IPS-20b (cell line): ENCODE results near the gene SLC25A47.
A peak's percentile ranks its signal among the peaks of the same experiment; 100 is the strongest.

Experiments used
- H3K27ac ChIP-seq: one replicate; pipeline ENCODE4 v1.5.1; 2013; ENCODE audit warnings: low read length
- H3K27me3 ChIP-seq: 2 replicates; pipeline ENCODE4 v1.6.1; 2013; ENCODE audit warnings: mild to moderate bottlenecking, low read length, inconsistent platforms; ENCODE audit not compliant: insufficient read depth
- H3K36me3 ChIP-seq: 2 replicates; pipeline ENCODE4 v1.6.1; 2013; ENCODE audit warnings: low read depth, mild to moderate bottlenecking, inconsistent platforms, low read length, moderate library complexity; ENCODE audit not compliant: insufficient read depth
- H3K4me1 ChIP-seq: 2 replicates; pipeline ENCODE4 v1.6.1; 2013; ENCODE audit warnings: mild to moderate bottlenecking, control low read depth, inconsistent platforms, low read length, moderate library complexity; ENCODE audit not compliant: insufficient read depth
- H3K4me3 ChIP-seq: 2 replicates; pipeline ENCODE4 v1.5.1; 2013; ENCODE audit warnings: mild to moderate bottlenecking, low read length, inconsistent platforms
- H3K9ac ChIP-seq: 2 replicates; pipeline ENCODE4 v1.6.1; 2013; ENCODE audit warnings: low read depth, mild to moderate bottlenecking, inconsistent platforms, low read length, moderate library complexity
- H3K9me3 ChIP-seq: 2 replicates; pipeline ENCODE4 v1.6.1; 2013; ENCODE audit warnings: mild to moderate bottlenecking, low read depth, low read length, inconsistent platforms; ENCODE audit not compliant: insufficient read depth

The SLC25A47 gene

GRCh38 chr14:100322138-100322957 is 791 bp upstream of the SLC25A47 start:
- Histone ChIP-seq H3K36me3 (no peaks in the 10 kb centered on the region), H3K4me1 (no peaks in the 10 kb centered on the region), H3K27me3 (no peaks in the 10 kb centered on the region), H3K4me3 (no peak overlapping the region), H3K9me3 (no peaks in the 10 kb centered on the region), H3K27ac (no peak overlapping the region), H3K9ac (no peak overlapping the region)

- H3K27ac ChIP-seq = no peak overlapping the region
Measured at GRCh38 chr14:100323942-100324307, 786 bp downstream of the SLC25A47 start.

GRCh38 chr14:100325231-100325632 is 2.1 kb downstream of the SLC25A47 start:
- no peaks in the 10 kb centered on the region for H3K36me3 ChIP-seq
- H3K9me3 ChIP-seq = no peaks in the 10 kb centered on the region
- no peak overlapping the region for H3K9ac ChIP-seq
- no peaks in the 10 kb centered on the region for H3K4me1 ChIP-seq
- no peaks in the 10 kb centered on the region for H3K27me3 ChIP-seq
- H3K4me3 ChIP-seq = no peak overlapping the region
- no peak overlapping the region for H3K27ac ChIP-seq

More at GRCh38 chr14:100323942-100324307, 786 bp downstream of the SLC25A47 start:
- Histone ChIP-seq H3K4me3 (no peak overlapping the region), H3K36me3 (no peaks in the 10 kb centered on the region), H3K4me1 (no peaks in the 10 kb centered on the region), H3K27me3 (no peaks in the 10 kb centered on the region), H3K9me3 (no peaks in the 10 kb centered on the region), H3K9ac (peak overlapping the region; percentile 11; the same call in 1 of the 2 replicates)

DNA sequence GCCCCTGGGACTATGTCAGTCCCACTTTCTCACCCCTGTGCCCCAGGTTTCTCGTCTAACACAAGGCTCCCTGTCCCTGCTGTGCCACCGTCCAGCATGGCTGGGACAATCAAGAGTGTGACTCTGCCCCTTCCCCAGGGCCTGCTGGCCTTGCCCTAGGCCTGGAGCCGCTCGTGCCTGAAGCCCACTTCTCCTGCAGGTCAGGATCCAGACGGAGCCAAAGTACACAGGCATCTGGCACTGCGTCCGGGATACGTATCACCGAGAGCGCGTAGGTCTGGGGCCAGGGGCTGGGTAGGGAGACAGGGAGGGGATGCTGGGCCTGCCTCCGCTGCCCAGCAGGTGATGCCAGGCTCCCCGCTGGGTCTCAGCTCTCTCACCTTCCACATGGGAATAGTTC is 2.8 kb downstream of the SLC25A47 start:
- no peak overlapping the region for H3K4me3 ChIP-seq
- H3K27ac ChIP-seq = no peak overlapping the region
- no peak overlapping the region for H3K9ac ChIP-seq
- no peaks in the 10 kb centered on the region for H3K27me3 ChIP-seq
- H3K36me3 ChIP-seq = no peaks in the 10 kb centered on the region
- H3K4me1 ChIP-seq = no peaks in the 10 kb centered on the region
- no peaks in the 10 kb centered on the region for H3K9me3 ChIP-seq

DNA sequence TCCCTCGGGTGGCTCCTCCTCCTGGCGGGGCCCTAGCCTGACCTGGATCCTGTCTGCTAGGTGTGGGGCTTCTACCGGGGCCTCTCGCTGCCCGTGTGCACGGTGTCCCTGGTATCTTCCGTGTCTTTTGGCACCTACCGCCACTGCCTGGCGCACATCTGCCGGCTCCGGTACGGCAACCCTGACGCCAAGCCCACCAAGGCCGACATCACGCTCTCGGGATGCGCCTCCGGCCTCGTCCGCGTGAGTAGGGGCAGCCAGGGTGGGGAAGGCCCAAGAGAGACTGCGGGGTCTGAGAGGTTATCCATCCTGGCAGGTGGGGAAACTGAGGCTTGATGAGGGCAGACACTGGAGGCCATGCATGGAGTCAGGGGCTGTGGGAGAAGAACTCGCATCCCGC is 4.0 kb downstream of the SLC25A47 start:
- H3K36me3 ChIP-seq = no peaks in the 10 kb centered on the region
- no peaks in the 10 kb centered on the region for H3K27me3 ChIP-seq
- H3K27ac ChIP-seq = no peak overlapping the region
- H3K9me3 ChIP-seq = no peaks in the 10 kb centered on the region
- no peak overlapping the region for H3K4me3 ChIP-seq
- H3K4me1 ChIP-seq = no peaks in the 10 kb centered on the region
- no peak overlapping the region for H3K9ac ChIP-seq

DNA sequence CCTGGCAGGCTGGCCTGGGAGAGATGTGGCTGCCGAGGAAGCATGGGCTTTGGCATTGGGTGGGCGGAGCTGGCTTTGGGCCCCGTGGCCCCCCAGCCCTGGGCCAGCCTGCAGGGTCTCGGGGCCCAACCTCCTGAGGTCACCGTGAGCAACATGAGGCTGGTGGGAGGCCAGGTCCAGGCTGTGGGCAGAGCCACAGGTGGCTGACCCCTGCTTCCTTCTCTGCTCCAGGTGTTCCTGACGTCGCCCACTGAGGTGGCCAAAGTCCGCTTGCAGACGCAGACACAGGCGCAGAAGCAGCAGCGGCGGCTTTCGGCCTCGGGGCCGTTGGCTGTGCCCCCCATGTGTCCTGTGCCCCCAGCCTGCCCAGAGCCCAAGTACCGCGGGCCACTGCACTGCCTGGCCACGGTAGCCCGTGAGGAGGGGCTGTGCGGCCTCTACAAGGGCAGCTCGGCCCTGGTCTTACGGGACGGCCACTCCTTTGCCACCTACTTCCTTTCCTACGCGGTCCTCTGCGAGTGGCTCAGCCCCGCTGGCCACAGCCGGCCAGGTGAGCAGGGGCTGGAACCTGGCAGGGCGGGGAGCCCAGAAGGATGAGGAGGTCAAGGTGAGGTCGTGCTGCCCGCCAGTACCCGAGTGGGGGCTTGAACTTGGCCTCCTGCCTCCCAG is 5.5 kb downstream of the SLC25A47 start:
- Histone ChIP-seq H3K27ac (no peak overlapping the region), H3K36me3 (no peaks in the 10 kb centered on the region), H3K4me3 (no peak overlapping the region), H3K4me1 (no peaks in the 10 kb centered on the region), H3K27me3 (no peaks in the 10 kb centered on the region), H3K9ac (no peak overlapping the region), H3K9me3 (no peaks in the 10 kb centered on the region)

DNA sequence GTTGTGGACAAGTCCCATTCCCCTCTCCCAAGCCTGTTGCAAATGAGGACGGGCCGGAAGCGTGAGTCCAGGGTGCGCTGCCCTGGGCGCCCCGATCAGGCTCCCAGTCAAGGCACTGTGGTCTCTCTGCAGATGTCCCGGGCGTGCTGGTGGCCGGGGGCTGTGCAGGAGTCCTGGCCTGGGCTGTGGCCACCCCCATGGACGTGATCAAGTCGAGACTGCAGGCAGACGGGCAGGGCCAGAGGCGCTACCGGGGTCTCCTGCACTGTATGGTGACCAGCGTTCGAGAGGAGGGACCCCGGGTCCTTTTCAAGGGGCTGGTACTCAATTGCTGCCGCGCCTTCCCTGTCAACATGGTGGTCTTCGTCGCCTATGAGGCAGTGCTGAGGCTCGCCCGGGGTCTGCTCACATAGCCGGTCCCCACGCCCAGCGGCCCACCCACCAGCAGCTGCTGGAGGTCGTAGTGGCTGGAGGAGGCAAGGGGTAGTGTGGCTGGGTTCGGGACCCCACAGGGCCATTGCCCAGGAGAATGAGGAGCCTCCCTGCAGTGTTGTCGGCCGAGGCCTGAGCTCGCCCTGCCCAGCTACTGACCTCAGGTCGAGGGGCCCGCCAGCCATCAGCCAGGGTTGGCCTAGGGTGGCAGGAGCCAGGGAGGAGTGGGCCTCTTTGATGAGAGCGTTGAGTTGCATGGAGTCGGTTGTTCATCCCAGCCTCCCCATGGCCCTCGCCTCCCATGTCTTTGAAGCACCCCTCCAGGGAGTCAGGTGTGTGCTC is 6.3 kb downstream of the SLC25A47 start:
- H3K36me3 ChIP-seq = peaks cover 7% of the 10 kb centered on the region
- no peaks in the 10 kb centered on the region for H3K4me1 ChIP-seq
- H3K4me3 ChIP-seq = no peak overlapping the region
- no peak overlapping the region for H3K9ac ChIP-seq
- H3K27ac ChIP-seq = no peak overlapping the region
- H3K9me3 ChIP-seq = no peaks in the 10 kb centered on the region
- H3K27me3 ChIP-seq = no peaks in the 10 kb centered on the region

GRCh38 chr14:100330007-100330344 is 6.8 kb downstream of the SLC25A47 start:
- Histone ChIP-seq H3K36me3 (peaks cover 13% of the 10 kb centered on the region), H3K9me3 (no peaks in the 10 kb centered on the region), H3K27me3 (no peaks in the 10 kb centered on the region), H3K4me3 (no peak overlapping the region), H3K9ac (no peak overlapping the region), H3K27ac (no peak overlapping the region), H3K4me1 (no peaks in the 10 kb centered on the region)

GRCh38 chr14:100330388-100330931 is 7.3 kb downstream of the SLC25A47 start:
- Histone ChIP-seq H3K4me1 (no peaks in the 10 kb centered on the region), H3K27ac (no peak overlapping the region), H3K9ac (no peak overlapping the region), H3K9me3 (no peaks in the 10 kb centered on the region), H3K36me3 (peaks cover 14% of the 10 kb centered on the region), H3K27me3 (no peaks in the 10 kb centered on the region), H3K4me3 (no peak overlapping the region)

GRCh38 chr14:100332071-100332639 is 9.0 kb downstream of the SLC25A47 start:
- no peak overlapping the region for H3K27ac ChIP-seq
- H3K9me3 ChIP-seq = no peaks in the 10 kb centered on the region
- H3K36me3 ChIP-seq = peaks cover 29% of the 10 kb centered on the region
- no peaks in the 10 kb centered on the region for H3K4me1 ChIP-seq
- no peaks in the 10 kb centered on the region for H3K27me3 ChIP-seq
- no peak overlapping the region for H3K9ac ChIP-seq
- H3K4me3 ChIP-seq = no peak overlapping the region

GRCh38 chr14:100332797-100333196 is 9.7 kb downstream of the SLC25A47 start:
- Histone ChIP-seq H3K27me3 (no peaks in the 10 kb centered on the region), H3K27ac (no peak overlapping the region), H3K9ac (no peak overlapping the region), H3K36me3 (peaks cover 34% of the 10 kb centered on the region), H3K9me3 (no peaks in the 10 kb centered on the region), H3K4me3 (no peak overlapping the region), H3K4me1 (no peaks in the 10 kb centered on the region)
